22Rv1 (cell line): Measurements from ENCODE around the gene PRSS21.

Experiments
- H3K27ac ChIP-seq: fragments of 450-650 bp; 2 replicates; pipeline ENCODE4 v1.5.1; 2017
- CTCF ChIP-seq: fragments of 450-650 bp; IDR thresholded peaks from 2 replicates; pipeline ENCODE4 v1.5.1; 2017; ENCODE audit warnings: mild to moderate bottlenecking
- ZFX ChIP-seq: fragments of 450-650 bp; IDR thresholded peaks from 2 replicates; pipeline ENCODE4 v1.6.1; 2017; ENCODE audit warnings: antibody characterized with exemption, borderline replicate concordance

Gene PRSS21

GRCh38 chr16:2818272-2818876, 1.3 kb downstream of the PRSS21 start:
- no peak for TF ChIP-seq CTCF
- no peak for TF ChIP-seq ZFX
- peak overlapping the region; percentile 22; the same call in 1 of the 2 replicates for H3K27ac ChIP-seq

GRCh38 chr16:2819179-2819938, 2.3 kb downstream of the PRSS21 start:
- TF ChIP-seq ZFX (no peak), CTCF (no peak)
- H3K27ac ChIP-seq = no peak overlapping the region

GRCh38 chr16:2819939-2820835, 3.1 kb downstream of the PRSS21 start:
- no peak for TF ChIP-seq ZFX
- no peak overlapping the region for H3K27ac ChIP-seq

GRCh38 chr16:2820836-2821486, 3.9 kb downstream of the PRSS21 start:
- TF ChIP-seq CTCF = no peak
- no peak for TF ChIP-seq ZFX
- no peak overlapping the region for H3K27ac ChIP-seq

GRCh38 chr16:2821487-2822157, 4.6 kb downstream of the PRSS21 start:
- TF ChIP-seq CTCF (no peak), ZFX (no peak)
- no peak overlapping the region for H3K27ac ChIP-seq

GRCh38 chr16:2822158-2822495, 5.1 kb downstream of the PRSS21 start:
- no peak overlapping the region for H3K27ac ChIP-seq
- TF ChIP-seq ZFX (no peak), CTCF (no peak)

- no peak for TF ChIP-seq CTCF
- no peak for TF ChIP-seq ZFX
Observed at GRCh38 chr16:2822496-2822895, 5.5 kb downstream of the PRSS21 start.

More at GRCh38 chr16:2822496-2822895, 5.5 kb downstream of the PRSS21 start:
- H3K27ac ChIP-seq = no peak overlapping the region
